NOMO-1 treated with dmso at 0.1 percent for 144 hours (cell line): ENCODE results near the gene ANGPTL5.
"Not testable (repeated sequence)": the region's sequence is repeated elsewhere in the genome, so short reads cannot be mapped to it uniquely, and the experiment has no call there.

Experiments
- DNase-seq: peaks from one replicate; lab custom pipeline; 2025; ENCODE audit not compliant: unreplicated experiment; lab: John Stamatoyannopoulos, UW

ANGPTL5 gene

GRCh38 chr11:101889767-101890166, 26.6 kb downstream of the ANGPTL5 start:
- no peak for DNase-seq

- no peak for DNase-seq
Measured at GRCh38 chr11:101885631-101886030, 30.7 kb downstream of the ANGPTL5 start.

DNA sequence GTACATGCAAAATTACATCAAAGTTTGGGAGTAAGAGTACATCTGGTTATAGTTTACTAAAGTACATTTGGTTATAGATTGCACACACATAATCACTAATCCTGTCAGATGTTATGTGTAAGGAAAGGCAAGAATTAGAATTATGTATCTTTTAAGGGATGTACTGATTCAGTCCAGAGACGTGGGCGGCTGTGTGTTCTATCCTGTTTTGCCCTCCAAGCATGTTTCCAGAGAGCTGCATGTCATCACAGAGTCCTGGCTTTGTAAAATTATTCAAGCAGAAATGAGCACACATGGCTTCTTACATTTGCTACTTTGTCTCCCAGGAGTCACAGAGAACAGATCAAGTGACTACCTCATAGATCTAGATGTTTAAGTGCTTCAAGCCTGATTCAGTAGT, 34.7 kb downstream of the ANGPTL5 start:
- no peak for DNase-seq

- no peak for DNase-seq
Measured at GRCh38 chr11:101880222-101880621, 36.1 kb downstream of the ANGPTL5 start.

GRCh38 chr11:101872171-101872882, 44.0 kb downstream of the ANGPTL5 start:
- DNase-seq = no peak

DNA sequence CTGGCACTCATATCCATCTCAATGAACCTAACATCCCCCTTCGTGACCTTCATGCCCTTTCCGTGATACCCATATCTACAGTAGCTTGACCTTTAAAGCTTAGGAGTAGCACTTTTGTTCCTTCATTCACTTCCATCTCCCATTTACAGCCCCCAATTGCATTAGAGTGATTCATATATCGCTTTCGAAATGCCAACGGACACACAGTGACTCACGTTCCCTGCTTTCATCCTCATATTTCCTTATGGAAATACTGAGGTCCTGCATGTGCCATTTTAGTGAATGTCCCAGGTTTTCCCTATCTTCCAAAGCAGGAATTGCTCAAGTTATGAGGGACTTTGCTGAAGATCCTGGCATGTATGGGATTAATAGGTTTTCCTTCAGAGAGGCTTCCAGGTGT, 45.8 kb downstream of the ANGPTL5 start:
- no peak for DNase-seq

GRCh38 chr11:101867951-101868350, 48.4 kb downstream of the ANGPTL5 start:
- no peak for DNase-seq

GRCh38 chr11:101866619-101867491, 49.5 kb downstream of the ANGPTL5 start:
- DNase-seq = no peak

DNA sequence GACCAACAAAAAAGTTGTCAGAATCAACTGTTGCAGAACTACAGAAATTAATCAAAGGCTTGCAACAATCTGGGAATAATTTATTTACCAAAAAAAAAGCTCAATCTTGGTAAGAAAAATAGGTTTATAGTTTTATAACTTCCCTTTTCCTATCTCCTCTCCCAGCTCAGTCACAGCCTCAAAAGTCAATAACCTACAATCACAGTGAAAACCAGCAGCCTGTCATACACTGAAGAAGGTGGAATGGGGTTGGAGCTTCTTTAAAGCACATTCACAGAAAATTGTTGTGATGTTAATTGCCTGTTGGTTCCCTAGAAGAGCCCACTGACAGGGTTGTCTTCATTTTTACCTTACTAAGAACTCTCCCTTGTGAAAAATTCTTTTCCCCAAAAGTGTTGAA, 52.2 kb downstream of the ANGPTL5 start:
- DNase-seq = no peak

DNA sequence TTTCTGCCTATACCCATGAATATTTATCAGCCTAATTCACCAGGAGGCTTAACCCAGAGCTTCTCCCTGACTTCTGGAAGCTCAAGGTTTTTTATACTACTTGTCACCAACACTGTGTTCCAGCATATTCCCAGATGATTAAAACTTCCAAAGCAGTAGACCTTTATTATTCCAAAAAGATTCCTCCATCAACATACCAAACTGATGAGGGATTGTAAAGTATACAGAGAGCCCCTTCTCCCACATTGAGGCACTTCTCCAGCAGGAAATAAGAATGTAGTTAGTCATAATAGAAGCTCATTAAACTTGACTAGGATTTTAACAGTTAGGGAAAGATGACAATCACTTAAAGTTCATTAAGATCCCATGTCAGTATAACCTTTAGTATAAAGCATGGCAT, 53.0 kb downstream of the ANGPTL5 start:
- DNase-seq = no peak

GRCh38 chr11:101862391-101863233, 53.7 kb downstream of the ANGPTL5 start:
- no peak for DNase-seq

- DNase-seq = no peak
Measured at GRCh38 chr11:101860696-101861427, 55.5 kb downstream of the ANGPTL5 start.

GRCh38 chr11:101852260-101852659, 64.1 kb downstream of the ANGPTL5 start:
- DNase-seq = not testable (repeated sequence)

- no peak for DNase-seq
Measured at GRCh38 chr11:101848262-101848661, 68.1 kb downstream of the ANGPTL5 start.

DNA sequence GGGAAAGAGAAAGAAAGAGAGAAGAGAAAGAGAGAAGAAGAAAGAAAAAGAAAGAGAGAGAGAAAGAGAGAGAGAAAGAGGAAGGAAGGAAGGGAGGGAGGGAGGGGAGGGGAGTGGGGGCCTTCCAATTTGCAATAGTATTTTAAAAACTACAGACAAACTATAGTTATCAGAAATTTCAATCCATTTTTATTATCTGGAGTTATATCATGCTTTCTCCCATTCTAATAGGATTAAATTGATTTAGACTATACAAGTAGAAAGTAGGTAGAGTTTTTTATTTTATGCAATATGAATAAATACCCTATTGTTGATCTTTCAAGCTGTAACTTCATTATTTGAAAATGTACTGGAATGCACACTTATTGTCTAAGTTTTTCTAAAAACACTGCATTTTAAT, 71.7 kb downstream of the ANGPTL5 start:
- DNase-seq = no peak

DNA sequence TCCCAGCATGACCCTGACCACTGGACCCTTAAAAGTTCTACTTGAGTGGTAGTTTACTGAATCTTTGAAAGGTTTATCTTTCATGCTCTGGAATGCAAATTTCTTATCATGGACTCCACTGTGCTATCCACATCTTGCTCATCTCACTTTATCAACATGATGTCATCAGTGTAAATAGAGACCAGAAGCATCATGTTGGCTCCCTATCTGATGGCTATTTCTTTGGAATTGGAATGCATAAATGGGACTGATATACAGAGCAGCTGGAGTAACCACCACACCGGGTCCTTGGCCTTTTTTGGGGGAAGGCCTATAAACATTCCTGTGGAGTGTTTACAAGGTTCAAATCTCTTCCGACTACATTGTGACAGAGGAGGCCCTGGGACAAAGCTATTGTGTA, 75.6 kb downstream of the ANGPTL5 start:
- no peak for DNase-seq
